NCI-H1436 (cell line): ENCODE results near the gene SF3A2.

Experiments used
- DNase-seq: peaks from one replicate; lab custom pipeline; 2025; lab: John Stamatoyannopoulos, UW

SF3A2 gene

DNA sequence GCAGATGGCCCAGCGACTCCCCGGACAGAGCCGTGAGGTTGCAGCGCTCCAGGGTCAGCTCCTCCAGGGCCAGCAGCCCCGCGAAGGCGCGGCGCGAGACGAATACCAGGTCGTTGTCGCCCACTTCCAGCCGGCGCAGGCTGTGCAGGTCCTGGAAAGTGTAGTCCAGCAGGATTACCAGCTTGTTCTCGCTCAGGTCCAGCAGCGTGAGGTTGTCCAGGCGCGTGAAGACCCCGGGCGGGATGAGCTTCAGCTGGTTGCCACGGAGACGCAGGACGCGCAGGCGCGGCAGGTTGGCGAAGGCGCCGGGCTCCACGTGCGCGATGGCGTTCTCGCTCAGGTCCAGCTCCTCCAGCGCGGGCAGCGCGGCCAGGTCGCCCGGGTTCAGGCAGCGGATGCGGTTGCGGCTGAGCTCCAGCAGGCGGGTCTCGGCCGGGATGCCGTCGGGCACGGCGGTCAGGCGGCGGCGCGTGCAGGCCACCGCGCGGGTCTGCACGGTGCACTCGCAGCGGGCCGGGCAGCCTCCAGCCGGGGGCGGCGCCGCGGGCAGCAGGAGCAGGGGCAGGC is 54.6 kb downstream of the SF3A2 start:
- DNase-seq, result no peak

DNA sequence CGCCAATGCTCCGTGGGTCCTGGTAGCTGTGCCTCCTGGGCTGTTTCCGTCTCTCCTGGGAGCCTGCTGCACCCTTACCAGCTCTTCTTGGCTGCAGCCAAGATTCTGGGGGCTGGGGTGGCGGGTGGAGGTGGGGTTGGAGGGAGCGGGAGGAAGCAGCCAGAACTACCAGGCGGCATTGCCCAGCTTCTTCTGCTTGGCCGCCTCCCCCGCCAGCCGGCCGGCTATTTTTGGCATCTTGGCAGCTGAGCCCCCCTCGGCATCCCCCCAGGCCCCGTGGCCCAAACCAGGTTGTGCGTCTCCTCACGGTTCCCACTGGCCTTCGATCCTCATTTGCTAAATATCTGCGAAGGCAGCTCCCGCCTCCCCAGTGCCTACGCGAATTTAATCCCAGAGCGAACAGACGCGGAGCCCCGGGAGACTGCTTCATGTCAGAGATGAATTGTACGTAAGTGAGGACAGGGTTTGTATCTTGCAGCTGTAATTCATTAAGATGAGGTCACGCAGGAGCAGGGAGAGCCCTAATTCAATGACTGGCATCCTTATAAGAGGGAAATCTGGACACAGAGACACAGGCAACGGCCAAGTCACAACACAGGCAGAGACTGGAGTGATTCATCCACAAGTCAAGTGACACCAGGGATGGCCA is 58.2 kb downstream of the SF3A2 start:
- peak; percentile 40 for DNase-seq

DNA sequence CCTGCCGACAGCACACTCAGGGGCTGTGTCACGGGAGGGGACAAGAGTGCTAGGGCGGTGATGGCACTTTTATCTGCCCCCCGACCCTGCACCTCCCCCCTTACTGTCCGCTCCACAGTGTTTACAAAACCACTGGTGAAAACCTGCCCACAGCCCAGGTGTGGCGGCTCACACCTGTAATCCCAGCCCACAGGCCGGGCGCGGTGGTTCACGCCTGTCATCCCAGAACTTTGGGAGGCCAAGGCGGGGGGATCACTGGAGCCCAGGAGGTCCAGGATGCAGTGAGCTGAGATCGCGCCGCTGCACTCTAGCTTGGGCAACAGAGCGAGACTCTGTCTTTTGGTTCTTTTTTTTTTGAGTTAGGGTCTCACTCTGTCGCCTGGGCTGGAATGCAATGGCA is 59.5 kb downstream of the SF3A2 start:
- no peak for DNase-seq
